ENCODE data around the gene CDH4. TPM values are rescaled to one million over a fixed set of nuclear protein-coding genes. Genes with fewer than 3 reads are reported as not detected.
A peak's percentile ranks its signal among the peaks of the same experiment; 100 is the strongest.

The CDH4 gene
- total and polyA plus RNA-seq, 8 donors: under 0.01 to 2.2 (median 0.11) TPM; not detected in 2

GRCh38 chr20:61955668-61956395 lies 703.8 kb downstream of the CDH4 start:
- no peak overlapping the region for H3K4me3 ChIP-seq
- peaks cover 0 to 31% (median 16%) of the 10 kb centered on the region in 3 donors for H3K27me3 ChIP-seq
- H3K27ac ChIP-seq: no peak overlapping the region
- 21 to 38% (median 37%) methylated on average over 6 of the region's 6 CpGs for WGBS, 5 donors
- TF ChIP-seq CTCF (IDR thresholded peaks at IDR 0.05) (no peak), POLR2AphosphoS5 (IDR thresholded peaks at IDR 0.05) (no peak), POLR2A (IDR thresholded peaks at IDR 0.05) (no peak), EP300 (IDR thresholded peaks at IDR 0.05) (no peak)
- peaks cover 0 to 15% (median 9%) of the 10 kb centered on the region in 4 donors for H3K4me1 ChIP-seq
- intact Hi-C loops (cut with DNase I; ENCODE audit: low total_unique reads): no loop called here
- H3K9me3 ChIP-seq: no peaks in the 10 kb centered on the region
- H3K36me3 ChIP-seq: no peaks in the 10 kb centered on the region
- DNase-seq: no peak

GRCh38 chr20:61956396-61957342 lies 704.6 kb downstream of the CDH4 start:
- H3K36me3 ChIP-seq: no peaks in the 10 kb centered on the region
- intact Hi-C loops (cut with DNase I; ENCODE audit: low total_unique reads): no loop called here
- 23 to 39% (median 30%) methylated on average over 12 of the region's 12 CpGs for WGBS, 5 donors
- no peak overlapping the region for H3K27ac ChIP-seq
- DNase-seq: peak in 1 of 2 donors; percentile 77
- no peak for TF ChIP-seq CTCF (IDR thresholded peaks at IDR 0.05)
- H3K9me3 ChIP-seq: no peaks in the 10 kb centered on the region
- peaks cover 0 to 26% (median 15%) of the 10 kb centered on the region in 3 donors for H3K27me3 ChIP-seq
- H3K4me3 ChIP-seq: no peak overlapping the region
- H3K4me1 ChIP-seq: peaks cover 0 to 15% (median 9%) of the 10 kb centered on the region in 4 donors

- WGBS, 5 donors: 83 to 92% (median 86%) methylated on average over 12 of the region's 12 CpGs
- no peaks in the 10 kb centered on the region for H3K36me3 ChIP-seq
- H3K27ac ChIP-seq: no peak overlapping the region
- no peak overlapping the region for H3K4me3 ChIP-seq
- H3K4me1 ChIP-seq: peaks cover 0 to 15% (median 9%) of the 10 kb centered on the region in 4 donors
- no peak for DNase-seq
- no peaks in the 10 kb centered on the region for H3K9me3 ChIP-seq
- intact Hi-C loops (cut with DNase I; ENCODE audit: low total_unique reads): no loop called here
- TF ChIP-seq POLR2A (IDR thresholded peaks at IDR 0.05) (no peak), CTCF (IDR thresholded peaks at IDR 0.05) (no peak), POLR2AphosphoS5 (IDR thresholded peaks at IDR 0.05) (no peak), EP300 (IDR thresholded peaks at IDR 0.05) (no peak)
- peaks cover 0 to 11% (median 5%) of the 10 kb centered on the region in 3 donors for H3K27me3 ChIP-seq
Observed at GRCh38 chr20:61957961-61958715, 706.1 kb downstream of the CDH4 start.
